ENCODE data around the gene C15orf61. TPM values are rescaled to one million over a fixed set of nuclear protein-coding genes. Genes with fewer than 3 reads are reported as not detected.

Gene C15orf61
- polyA plus RNA-seq, 5 donors = 5.0 to 7.2 (median 6.1) TPM

Other genes starting within 250 kb of the C15orf61 start
- gene MAP2K5, start 21.6 kb downstream of the C15orf61 start, polyA plus RNA-seq (ENCODE audit: insufficient read depth in 1 of 5, insufficient read length in 5 of 5, low replicate concordance in 1 of 5) = 10 to 100 TPM; 20.2 to 23.6 (median 21.0) TPM